ENCODE data around the gene KRT14. TPM values are rescaled to one million over a fixed set of nuclear protein-coding genes. Genes with fewer than 3 reads are reported as not detected.

Gene KRT14
- total and polyA plus RNA-seq, 2 experiments from 2014 or later = not detected

DNA sequence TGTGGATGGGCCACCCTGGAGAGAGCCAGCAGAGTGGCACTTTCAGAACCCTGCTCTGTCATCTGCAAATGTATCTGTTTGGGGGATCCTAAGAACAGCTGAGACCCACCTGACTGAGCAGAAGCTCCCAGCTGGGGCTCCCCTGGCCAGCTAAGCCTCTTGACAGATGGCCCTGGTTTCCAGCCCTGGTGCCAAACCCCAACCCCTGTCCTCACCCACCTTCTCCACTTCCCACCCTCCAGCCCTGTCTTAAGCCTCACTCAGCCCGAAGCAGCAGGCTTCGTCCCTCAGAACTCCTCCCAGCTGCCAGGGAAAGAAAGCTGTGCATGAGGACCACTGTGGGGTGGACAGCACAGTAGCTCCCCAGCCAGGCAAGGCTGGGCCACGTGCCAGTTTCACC is 11.4 kb downstream of the KRT14 start:
- Mint-ChIP-seq H3K27me3 (ENCODE audit: insufficient read depth, low read depth, poor library complexity) (peaks cover 17% of the 10 kb centered on the region), H3K36me3 (ENCODE audit: low read depth) (no peaks in the 10 kb centered on the region), H3K4me3 (no peak overlapping the region), H3K27ac (no peak overlapping the region), H3K9me3 (peaks cover 2% of the 10 kb centered on the region; the same call in 1 of the 3 replicates), H3K4me1 (peaks cover 7% of the 10 kb centered on the region; the same call in 2 of the 3 replicates)
- peaks cover 13% of the 10 kb centered on the region for H3K9me2 ChIP-seq (ENCODE audit: insufficient read depth)
- H3K4me1 ChIP-seq (ENCODE audit: insufficient read depth) = peaks cover 3% of the 10 kb centered on the region; the same call in 1 of the 2 replicates
- H3K4me3 ChIP-seq = no peak overlapping the region
- no peak for DNase-seq (ENCODE audit: low spot score)
- H3K4me2 ChIP-seq = no peak overlapping the region
- no peaks in the 10 kb centered on the region for H3K27me3 ChIP-seq (ENCODE audit: insufficient read depth)
- H3F3A ChIP-seq (replicated peaks; ENCODE audit: low read depth) = no peaks in the 10 kb centered on the region; the same call in 1 of the 2 replicates
- no peaks in the 10 kb centered on the region for H3K36me3 ChIP-seq (ENCODE audit: insufficient read depth)
- no peak for ATAC-seq
- TF ChIP-seq, protein P1, sequence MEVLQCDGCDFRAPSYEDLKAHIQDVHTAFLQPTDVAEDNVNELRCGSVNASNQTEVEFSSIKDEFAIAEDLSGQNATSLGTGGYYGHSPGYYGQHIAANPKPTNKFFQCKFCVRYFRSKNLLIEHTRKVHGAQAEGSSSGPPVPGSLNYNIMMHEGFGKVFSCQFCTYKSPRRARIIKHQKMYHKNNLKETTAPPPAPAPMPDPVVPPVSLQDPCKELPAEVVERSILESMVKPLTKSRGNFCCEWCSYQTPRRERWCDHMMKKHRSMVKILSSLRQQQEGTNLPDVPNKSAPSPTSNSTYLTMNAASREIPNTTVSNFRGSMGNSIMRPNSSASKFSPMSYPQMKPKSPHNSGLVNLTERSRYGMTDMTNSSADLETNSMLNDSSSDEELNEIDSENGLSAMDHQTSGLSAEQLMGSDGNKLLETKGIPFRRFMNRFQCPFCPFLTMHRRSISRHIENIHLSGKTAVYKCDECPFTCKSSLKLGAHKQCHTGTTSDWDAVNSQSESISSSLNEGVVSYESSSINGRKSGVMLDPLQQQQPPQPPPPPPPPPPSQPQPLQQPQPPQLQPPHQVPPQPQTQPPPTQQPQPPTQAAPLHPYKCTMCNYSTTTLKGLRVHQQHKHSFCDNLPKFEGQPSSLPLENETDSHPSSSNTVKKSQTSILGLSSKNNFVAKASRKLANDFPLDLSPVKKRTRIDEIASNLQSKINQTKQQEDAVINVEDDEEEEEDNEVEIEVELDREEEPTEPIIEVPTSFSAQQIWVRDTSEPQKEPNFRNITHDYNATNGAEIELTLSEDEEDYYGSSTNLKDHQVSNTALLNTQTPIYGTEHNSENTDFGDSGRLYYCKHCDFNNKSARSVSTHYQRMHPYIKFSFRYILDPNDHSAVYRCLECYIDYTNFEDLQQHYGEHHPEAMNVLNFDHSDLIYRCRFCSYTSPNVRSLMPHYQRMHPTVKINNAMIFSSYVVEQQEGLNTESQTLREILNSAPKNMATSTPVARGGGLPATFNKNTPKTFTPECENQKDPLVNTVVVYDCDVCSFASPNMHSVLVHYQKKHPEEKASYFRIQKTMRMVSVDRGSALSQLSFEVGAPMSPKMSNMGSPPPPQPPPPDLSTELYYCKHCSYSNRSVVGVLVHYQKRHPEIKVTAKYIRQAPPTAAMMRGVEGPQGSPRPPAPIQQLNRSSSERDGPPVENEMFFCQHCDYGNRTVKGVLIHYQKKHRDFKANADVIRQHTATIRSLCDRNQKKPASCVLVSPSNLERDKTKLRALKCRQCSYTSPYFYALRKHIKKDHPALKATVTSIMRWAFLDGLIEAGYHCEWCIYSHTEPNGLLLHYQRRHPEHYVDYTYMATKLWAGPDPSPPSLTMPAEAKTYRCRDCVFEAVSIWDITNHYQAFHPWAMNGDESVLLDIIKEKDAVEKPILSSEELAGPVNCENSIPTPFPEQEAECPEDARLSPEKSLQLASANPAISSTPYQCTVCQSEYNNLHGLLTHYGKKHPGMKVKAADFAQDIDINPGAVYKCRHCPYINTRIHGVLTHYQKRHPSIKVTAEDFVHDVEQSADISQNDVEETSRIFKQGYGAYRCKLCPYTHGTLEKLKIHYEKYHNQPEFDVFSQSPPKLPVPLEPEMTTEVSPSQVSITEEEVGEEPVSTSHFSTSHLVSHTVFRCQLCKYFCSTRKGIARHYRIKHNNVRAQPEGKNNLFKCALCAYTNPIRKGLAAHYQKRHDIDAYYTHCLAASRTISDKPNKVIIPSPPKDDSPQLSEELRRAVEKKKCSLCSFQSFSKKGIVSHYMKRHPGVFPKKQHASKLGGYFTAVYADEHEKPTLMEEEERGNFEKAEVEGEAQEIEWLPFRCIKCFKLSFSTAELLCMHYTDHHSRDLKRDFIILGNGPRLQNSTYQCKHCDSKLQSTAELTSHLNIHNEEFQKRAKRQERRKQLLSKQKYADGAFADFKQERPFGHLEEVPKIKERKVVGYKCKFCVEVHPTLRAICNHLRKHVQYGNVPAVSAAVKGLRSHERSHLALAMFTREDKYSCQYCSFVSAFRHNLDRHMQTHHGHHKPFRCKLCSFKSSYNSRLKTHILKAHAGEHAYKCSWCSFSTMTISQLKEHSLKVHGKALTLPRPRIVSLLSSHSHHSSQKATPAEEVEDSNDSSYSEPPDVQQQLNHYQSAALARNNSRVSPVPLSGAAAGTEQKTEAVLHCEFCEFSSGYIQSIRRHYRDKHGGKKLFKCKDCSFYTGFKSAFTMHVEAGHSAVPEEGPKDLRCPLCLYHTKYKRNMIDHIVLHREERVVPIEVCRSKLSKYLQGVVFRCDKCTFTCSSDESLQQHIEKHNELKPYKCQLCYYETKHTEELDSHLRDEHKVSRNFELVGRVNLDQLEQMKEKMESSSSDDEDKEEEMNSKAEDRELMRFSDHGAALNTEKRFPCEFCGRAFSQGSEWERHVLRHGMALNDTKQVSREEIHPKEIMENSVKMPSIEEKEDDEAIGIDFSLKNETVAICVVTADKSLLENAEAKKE (CRISPR knock-in tag; IDR thresholded peaks at IDR 0.05) = no peak
- no peak for TF ChIP-seq STAT1 (IDR thresholded peaks at IDR 0.05; ENCODE audit: unreplicated experiment)
- no peak for TF ChIP-seq POLR2AphosphoS5 (IDR thresholded peaks at IDR 0.05; ENCODE audit: low read depth)
- no peak for TF ChIP-seq ZNF114 (CRISPR knock-in tag; IDR thresholded peaks at IDR 0.05)
- no peak for TF ChIP-seq NANOG (IDR thresholded peaks at IDR 0.05; ENCODE audit: borderline replicate concordance)
- no peak for TF ChIP-seq EZH2 (IDR thresholded peaks at IDR 0.05; ENCODE audit: low read depth, unreplicated experiment)
- TF ChIP-seq, protein P2, sequence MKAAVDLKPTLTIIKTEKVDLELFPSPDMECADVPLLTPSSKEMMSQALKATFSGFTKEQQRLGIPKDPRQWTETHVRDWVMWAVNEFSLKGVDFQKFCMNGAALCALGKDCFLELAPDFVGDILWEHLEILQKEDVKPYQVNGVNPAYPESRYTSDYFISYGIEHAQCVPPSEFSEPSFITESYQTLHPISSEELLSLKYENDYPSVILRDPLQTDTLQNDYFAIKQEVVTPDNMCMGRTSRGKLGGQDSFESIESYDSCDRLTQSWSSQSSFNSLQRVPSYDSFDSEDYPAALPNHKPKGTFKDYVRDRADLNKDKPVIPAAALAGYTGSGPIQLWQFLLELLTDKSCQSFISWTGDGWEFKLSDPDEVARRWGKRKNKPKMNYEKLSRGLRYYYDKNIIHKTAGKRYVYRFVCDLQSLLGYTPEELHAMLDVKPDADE (IDR thresholded peaks at IDR 0.05) = no peak
- TF ChIP-seq JUNB (IDR thresholded peaks at IDR 0.05; ENCODE audit: unreplicated experiment) = no peak
- TF ChIP-seq, protein P3, sequence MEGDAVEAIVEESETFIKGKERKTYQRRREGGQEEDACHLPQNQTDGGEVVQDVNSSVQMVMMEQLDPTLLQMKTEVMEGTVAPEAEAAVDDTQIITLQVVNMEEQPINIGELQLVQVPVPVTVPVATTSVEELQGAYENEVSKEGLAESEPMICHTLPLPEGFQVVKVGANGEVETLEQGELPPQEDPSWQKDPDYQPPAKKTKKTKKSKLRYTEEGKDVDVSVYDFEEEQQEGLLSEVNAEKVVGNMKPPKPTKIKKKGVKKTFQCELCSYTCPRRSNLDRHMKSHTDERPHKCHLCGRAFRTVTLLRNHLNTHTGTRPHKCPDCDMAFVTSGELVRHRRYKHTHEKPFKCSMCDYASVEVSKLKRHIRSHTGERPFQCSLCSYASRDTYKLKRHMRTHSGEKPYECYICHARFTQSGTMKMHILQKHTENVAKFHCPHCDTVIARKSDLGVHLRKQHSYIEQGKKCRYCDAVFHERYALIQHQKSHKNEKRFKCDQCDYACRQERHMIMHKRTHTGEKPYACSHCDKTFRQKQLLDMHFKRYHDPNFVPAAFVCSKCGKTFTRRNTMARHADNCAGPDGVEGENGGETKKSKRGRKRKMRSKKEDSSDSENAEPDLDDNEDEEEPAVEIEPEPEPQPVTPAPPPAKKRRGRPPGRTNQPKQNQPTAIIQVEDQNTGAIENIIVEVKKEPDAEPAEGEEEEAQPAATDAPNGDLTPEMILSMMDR (conservative IDR thresholded peaks at IDR 0.05; ENCODE audit: low read depth in 2 of 2) = no peak
- no peak for TF ChIP-seq EZH2phosphoT487 (IDR thresholded peaks at IDR 0.05; ENCODE audit: unreplicated experiment)
- TF ChIP-seq, protein P4, sequence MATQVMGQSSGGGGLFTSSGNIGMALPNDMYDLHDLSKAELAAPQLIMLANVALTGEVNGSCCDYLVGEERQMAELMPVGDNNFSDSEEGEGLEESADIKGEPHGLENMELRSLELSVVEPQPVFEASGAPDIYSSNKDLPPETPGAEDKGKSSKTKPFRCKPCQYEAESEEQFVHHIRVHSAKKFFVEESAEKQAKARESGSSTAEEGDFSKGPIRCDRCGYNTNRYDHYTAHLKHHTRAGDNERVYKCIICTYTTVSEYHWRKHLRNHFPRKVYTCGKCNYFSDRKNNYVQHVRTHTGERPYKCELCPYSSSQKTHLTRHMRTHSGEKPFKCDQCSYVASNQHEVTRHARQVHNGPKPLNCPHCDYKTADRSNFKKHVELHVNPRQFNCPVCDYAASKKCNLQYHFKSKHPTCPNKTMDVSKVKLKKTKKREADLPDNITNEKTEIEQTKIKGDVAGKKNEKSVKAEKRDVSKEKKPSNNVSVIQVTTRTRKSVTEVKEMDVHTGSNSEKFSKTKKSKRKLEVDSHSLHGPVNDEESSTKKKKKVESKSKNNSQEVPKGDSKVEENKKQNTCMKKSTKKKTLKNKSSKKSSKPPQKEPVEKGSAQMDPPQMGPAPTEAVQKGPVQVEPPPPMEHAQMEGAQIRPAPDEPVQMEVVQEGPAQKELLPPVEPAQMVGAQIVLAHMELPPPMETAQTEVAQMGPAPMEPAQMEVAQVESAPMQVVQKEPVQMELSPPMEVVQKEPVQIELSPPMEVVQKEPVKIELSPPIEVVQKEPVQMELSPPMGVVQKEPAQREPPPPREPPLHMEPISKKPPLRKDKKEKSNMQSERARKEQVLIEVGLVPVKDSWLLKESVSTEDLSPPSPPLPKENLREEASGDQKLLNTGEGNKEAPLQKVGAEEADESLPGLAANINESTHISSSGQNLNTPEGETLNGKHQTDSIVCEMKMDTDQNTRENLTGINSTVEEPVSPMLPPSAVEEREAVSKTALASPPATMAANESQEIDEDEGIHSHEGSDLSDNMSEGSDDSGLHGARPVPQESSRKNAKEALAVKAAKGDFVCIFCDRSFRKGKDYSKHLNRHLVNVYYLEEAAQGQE (IDR thresholded peaks at IDR 0.05; ENCODE audit: unreplicated experiment) = no peak
- no peak for TF ChIP-seq CREB1 (CRISPR knock-in tag; IDR thresholded peaks at IDR 0.05; ENCODE audit: low read depth)
- H2AFZ ChIP-seq = no peak overlapping the region
- no peaks in the 10 kb centered on the region for H3K79me2 ChIP-seq (replicated peaks; ENCODE audit: insufficient read depth)
- H4K20me1 ChIP-seq (replicated peaks; ENCODE audit: insufficient read depth) = no peaks in the 10 kb centered on the region
- no peak overlapping the region for H3K27ac ChIP-seq (ENCODE audit: low read depth)
